ENCODE measurements around the gene GPR132.
"Not testable (repeated sequence)": the region's sequence is repeated elsewhere in the genome, so short reads cannot be mapped to it uniquely, and the experiment has no call there.

- not testable (repeated sequence) for TF ChIP-seq EZH2 (IDR thresholded peaks at IDR 0.05; ENCODE audit: borderline replicate concordance, low read length); CTCF (IDR thresholded peaks at IDR 0.05; ENCODE audit: low read length)
Measured at GRCh38 chr14:105081473-105081872, 16.2 kb upstream of the GPR132 start.

Measured in OCI-LY1 (cell line).